Activated effector memory CD4-positive, alpha-beta T cell treated with anti-CD3 and anti-CD28 coated beads, Interleukin-2, amount 50 U/mL, for 16 hours (primary cell): ENCODE measurements around the gene GUK1.

Source experiments
- DNase-seq: peaks from one replicate; pipeline ENCODE4 v3.0.0-alpha.2; 2020

The GUK1 gene

GRCh38 chr1:228136901-228137300 is 3.2 kb upstream of the GUK1 start:
- no peak for DNase-seq

GRCh38 chr1:228139406-228139930 is 611 bp upstream of the GUK1 start:
- DNase-seq, result no peak

DNA sequence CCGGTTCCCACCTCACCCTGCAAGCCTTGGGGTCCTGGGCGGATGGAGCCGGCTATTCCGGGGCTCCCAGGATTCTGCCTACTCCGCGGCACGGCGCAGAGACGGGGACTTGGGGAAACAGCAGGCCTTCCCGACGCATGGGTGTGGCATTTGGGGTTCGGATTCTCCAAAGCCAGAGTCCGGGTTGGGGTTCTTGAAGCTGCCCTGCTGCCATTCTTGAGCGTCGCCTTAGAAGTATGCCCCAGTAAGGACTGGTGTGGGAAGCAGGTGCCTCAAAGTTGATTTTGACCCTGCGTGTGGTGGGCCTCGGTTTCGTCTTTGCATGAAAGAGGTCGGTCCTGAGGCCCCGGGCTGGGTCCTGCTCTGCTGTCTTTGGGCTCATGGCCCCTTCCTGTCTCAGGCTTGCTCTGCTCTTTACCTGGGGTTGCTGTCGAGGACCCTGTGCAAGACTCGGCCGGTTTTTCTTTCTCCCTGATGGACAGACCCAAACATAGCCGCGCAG is 696 bp downstream of the GUK1 start:
- DNase-seq, result no peak

GRCh38 chr1:228141226-228142044 is 1.4 kb downstream of the GUK1 start:
- peak; percentile 73 for DNase-seq

DNA sequence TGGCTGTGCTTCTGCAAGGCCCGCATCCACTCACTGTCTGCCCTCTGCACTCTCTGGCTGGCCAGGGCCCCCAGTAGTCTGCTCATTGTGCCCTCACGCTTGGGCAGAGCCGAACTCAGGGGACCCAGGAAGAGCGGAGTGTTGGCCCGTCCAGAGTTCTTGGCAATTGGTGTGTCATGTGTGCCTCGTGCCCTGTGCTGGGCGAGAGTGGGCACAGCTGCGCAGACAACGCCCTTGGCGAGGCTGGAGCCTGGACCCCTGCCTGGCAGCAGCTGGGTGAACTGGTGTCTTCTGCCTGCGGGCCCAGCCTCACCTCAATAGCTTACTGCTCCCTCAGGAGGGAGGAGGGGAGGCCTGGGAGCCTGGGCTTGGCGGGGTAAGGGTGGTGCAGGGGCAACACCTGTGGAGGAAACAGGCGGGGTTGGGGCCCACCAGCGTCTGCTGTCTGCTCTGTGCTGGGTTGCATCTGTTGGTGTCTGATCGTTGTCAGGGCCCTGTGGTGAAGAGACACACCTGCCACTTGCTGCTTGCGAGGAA is 2.1 kb downstream of the GUK1 start:
- DNase-seq, result peak; percentile 62

DNA sequence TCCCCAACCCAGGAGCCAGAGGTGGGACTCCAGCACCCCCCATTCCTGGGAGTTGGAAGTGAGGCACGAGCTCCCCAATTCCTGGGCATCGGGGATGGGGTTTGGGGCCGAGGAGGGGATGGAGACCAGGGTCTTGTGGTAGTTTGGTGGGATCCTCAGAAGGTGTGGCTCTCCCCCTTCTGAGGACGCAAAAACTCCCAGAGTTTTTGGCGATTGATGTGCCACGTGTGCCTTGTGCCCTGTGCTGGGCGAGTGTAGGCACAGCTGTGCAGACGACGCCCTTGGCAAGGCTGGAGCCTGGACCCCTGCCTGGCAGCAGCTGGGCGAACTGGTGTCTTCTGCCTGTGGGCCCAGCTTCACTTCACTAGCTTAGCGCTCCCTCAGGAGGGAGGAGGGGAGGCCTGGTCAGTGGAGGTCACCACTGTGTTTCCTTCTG is 2.6 kb downstream of the GUK1 start:
- DNase-seq, result no peak

DNA sequence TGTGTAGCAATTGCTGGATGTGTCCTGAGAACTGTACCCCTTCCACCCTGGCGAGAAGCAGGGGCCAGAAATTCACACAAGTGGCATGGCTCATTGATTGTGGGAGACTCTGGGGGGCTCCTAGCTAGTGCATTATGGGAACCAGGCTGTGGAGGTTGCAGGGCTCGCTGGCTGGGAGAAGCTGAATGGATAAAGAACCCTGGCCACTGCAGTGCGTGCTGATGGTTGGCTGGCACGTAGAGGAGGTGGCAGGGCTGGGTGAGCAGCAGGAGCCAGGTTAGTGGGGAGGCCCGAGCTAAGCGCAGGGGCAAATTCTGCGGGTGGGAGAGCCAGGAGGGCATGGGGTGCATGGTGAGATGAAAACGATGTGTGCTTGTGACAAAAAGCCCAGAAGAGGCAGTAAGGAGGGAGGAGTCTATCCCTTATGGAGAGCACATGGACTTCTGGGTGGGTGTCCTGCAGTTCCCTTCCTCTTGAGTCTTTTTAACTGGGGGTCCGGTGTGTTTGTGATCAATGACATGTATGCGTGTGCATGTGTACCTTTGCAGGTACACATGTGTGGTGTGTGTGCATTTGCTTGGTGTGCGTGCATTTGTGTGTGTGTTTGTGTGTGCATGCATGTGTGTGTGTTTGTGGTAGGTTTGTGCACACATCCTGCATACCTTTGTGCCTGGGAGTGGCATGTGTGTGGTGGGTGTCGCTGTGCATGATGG is 3.6 kb downstream of the GUK1 start:
- peak; percentile 54 for DNase-seq

DNA sequence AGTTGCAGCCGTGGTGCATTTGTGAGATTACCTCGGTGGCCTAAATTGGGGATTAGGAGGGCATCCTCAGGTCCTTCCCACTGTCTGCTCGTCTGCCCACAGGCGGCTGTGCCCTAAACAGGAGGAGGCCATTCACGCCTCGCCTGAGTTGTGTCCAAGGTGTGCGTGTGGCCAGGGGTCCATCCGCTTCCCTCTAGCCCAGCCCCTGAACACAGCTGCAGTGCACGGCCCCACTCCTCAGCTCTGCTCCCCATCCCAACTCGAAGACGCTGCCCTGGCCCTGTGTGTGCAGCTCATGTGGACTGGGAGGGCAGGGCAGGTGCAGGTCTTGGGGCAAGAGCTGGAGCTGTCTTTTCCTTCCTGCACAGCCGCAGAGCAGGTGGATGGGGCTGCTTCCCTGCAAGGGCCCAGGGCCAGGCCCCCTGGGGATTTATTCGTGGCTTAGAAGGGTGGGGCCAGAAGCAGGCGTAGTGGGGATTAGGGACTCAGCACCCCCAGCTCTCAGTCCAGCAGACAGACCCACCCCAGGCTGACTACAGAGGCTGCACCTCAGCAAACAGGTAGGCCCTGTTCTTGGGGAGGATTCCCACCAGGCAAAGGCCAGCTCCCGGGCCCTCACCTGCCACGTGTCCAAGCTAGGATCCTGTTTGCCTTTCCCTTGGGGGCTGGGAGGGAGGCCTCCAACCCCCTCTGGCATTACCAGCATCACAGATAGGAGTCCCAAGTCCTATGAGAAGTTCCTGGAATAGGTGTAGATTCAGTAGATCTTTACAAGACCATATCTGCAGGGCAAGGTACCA is 4.3 kb downstream of the GUK1 start:
- peak; percentile 61 for DNase-seq

DNA sequence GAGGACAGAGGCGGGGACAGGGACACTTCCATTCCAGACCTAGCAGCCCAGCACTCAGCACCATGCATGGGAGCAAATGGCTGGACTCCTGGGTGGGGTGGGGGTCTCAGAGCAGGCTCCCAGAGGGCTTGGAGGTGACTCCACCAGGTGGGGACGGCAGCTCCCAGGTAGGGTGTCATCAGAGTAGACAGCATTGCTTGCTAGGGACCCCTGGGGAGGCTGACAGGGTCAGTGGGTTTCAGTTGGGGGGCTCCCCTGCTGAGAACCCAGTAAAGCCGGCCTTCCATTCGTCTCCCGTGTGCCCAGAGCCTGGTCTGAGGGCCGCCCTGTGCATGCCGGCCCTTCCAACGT is 4.9 kb downstream of the GUK1 start:
- DNase-seq, result no peak

DNA sequence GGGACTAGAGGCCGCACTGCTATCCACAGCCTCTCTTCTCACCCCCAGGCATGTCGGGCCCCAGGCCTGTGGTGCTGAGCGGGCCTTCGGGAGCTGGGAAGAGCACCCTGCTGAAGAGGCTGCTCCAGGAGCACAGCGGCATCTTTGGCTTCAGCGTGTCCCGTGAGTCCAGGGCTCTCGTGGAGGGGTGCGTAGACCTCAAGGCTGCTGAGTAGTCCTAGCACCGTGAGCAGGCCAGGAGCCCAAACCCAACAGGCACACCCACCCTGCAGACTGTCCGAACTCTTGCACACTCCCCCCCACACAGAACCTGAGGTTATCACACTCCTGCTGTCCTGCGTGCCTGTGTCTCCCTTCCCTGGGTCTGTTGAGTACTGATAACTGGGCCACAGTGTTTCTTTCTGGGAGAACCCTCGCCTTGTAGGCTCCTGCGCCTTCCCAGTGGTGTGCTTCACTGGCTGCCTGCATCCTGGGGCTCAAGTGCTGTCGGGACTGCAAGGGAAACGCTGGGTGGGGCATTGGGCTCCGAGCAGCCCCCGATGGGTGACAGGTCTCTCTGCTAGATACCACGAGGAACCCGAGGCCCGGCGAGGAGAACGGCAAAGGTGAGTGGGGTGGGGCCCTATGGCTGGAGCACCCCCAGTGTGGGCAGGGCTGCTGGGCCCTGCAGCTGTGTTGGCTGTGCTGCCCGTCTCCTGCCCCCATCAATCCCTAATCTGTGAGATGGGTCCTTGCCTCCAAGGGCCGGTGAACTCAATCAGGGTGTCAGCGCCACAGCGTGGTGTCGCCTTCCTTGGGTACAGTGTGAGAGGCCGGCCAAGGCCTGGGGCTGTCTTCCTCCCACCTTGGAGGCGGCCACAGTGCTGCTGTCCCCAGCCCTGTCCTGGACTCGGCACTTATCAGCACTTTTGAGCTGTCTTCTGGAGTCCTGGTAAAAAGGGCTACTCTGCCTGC is 5.7 kb downstream of the GUK1 start:
- peak; percentile 61 for DNase-seq

- DNase-seq, result peak; percentile 60
These were observed 6.5 kb downstream of the GUK1 start for GRCh38 chr1:228146417-228147150.

- peak; percentile 60 for DNase-seq
These were observed 7.1 kb downstream of the GUK1 start for GRCh38 chr1:228147151-228147693.

- no peak for DNase-seq
These were observed 7.7 kb downstream of the GUK1 start for GRCh38 chr1:228147768-228148167.

- peak; percentile 54 for DNase-seq
These were observed 8.2 kb downstream of the GUK1 start for GRCh38 chr1:228148196-228148861.

DNA sequence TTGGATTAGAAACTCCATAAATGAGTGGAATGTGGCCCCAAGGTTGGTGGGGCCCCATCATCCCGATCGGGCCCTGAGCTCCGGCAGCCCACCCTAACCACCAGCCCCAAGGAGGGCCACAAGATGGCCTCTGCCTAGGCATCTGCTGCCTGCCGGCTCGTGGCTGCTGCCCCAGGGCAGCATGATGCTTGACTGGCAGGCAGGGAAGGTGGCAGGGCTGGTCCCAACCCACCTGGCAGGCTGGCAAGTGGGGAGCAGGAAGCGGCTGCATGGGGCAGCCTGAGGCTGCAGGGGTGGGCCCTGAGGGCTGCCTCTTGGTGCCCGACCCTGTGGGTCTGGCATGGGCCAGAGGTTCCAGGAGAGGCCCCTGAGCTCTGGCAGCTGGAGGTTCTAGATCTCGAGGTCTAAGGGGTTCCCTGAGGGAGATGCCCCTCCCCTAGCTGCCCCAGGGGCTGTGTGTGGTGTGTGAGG is 8.9 kb downstream of the GUK1 start:
- DNase-seq, result no peak

DNA sequence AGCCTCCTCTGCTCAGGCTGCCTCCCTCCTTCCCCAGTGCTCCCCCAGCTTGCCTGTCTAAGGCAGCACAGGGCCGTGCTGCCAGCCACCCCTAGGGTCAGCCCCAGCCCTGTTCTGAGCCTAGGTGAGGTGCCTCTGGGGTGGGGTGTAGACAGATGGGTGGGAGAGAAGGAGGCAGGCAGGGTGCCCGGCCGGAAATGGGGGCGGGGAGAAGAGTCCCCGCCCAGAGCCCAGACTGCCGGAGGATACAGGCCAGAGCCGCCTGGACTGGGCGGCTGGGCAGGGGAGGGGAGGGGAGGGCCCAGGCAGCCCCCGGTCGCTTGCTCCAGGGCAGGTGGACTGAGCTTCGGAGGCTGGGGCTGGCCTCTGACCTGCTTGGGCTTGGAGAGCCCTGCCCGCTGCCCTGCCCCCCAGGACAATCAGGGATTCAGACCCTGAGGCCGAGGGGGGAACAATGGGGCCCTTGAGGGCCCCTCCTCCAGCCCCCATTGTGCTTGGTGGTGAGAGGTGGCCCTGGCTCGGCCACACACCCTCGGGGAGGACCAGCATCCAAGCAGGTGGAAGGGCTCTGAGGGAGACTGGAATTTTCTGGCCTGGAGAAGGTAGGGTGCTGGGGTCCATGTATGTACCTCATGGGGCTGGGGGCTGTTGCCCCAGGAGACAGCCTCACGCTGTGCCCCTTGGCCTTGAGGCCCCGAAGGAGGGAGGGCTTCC is 9.5 kb downstream of the GUK1 start, which contains the start of gene GJC2:
GJC2 (plus strand) TSS at position 525 of the 714 bp plus-strand sequence. CDS start 7,829 bp downstream, outside the sequence.
- peak; percentile 57 for DNase-seq

GRCh38 chr1:228150120-228150460 is 10.0 kb downstream of the GUK1 start:
- no peak for DNase-seq

- peak; percentile 54 for DNase-seq
These were observed 10.5 kb downstream of the GUK1 start for GRCh38 chr1:228150461-228151179.
